HUES64 (cell line): Measurements from ENCODE around the gene MMP25.

Source experiments
- H3K27ac ChIP-seq: 2 replicates; pipeline ENCODE4 v1.7.0; 2013; ENCODE audit warnings: low read depth, low read length, inconsistent platforms
- H3K27me3 ChIP-seq: 2 replicates; pipeline ENCODE4 v1.6.1; 2013; ENCODE audit warnings: mild to moderate bottlenecking, low read length; ENCODE audit not compliant: insufficient read depth
- H3K36me3 ChIP-seq: 2 replicates; pipeline ENCODE4 v1.6.1; 2013; ENCODE audit warnings: mild to moderate bottlenecking, low read length; ENCODE audit not compliant: insufficient read depth
- H3K4me1 ChIP-seq: 2 replicates; pipeline ENCODE4 v1.6.1; 2013; ENCODE audit warnings: mild to moderate bottlenecking, low read length, moderate library complexity; ENCODE audit not compliant: insufficient read depth
- H3K4me3 ChIP-seq: 2 replicates; pipeline ENCODE4 v1.5.1; 2013; ENCODE audit warnings: mild to moderate bottlenecking, low read length, moderate library complexity
- H3K9ac ChIP-seq: 2 replicates; pipeline ENCODE4 v1.6.1; 2013; ENCODE audit warnings: mild to moderate bottlenecking, low read depth, low read length
- H3K9me3 ChIP-seq: 2 replicates; pipeline ENCODE4 v1.6.1; 2013; ENCODE audit warnings: low read depth, low read length; ENCODE audit not compliant: insufficient read depth
- WGBS: fragments of 150-250, 120-280 bp; methylation state at CpG from one replicate; pipeline ENCODE4 v1.1.7; 2013; ENCODE audit warnings: missing lambda C conversion rate; 5-methylcytosine and 5-hydroxymethylcytosine counted together

The MMP25 gene

GRCh38 chr16:3035972-3036725 is 10.2 kb upstream of the MMP25 start:
- Histone ChIP-seq H3K4me1 (peaks cover 5% of the 10 kb centered on the region; the same call in 1 of the 2 replicates), H3K9me3 (no peaks in the 10 kb centered on the region), H3K4me3 (peak overlapping the region; percentile 63), H3K9ac (peak overlapping the region; percentile 38; the same call in 1 of the 2 replicates), H3K27ac (no peak overlapping the region), H3K36me3 (no peaks in the 10 kb centered on the region), H3K27me3 (peaks cover 51% of the 10 kb centered on the region)
- 9% methylated on average over 40 of the region's 40 CpGs for WGBS

- H3K9ac ChIP-seq: peak within 1 kb of the TSS; percentile 38; the same call in 1 of the 2 replicates
- no peak within 1 kb of the TSS for H3K27ac ChIP-seq
- no peaks in the 10 kb centered on the region for H3K36me3 ChIP-seq
- H3K4me3 ChIP-seq: peak within 1 kb of the TSS; percentile 63
- 9% methylated on average over 44 of the region's 44 CpGs for WGBS
- H3K4me1 ChIP-seq: peaks cover 5% of the 10 kb centered on the region; the same call in 1 of the 2 replicates
- H3K9me3 ChIP-seq: no peaks in the 10 kb centered on the region
- peaks cover 53% of the 10 kb centered on the region for H3K27me3 ChIP-seq
Measured at GRCh38 chr16:3036726-3037315, 9.5 kb upstream of the MMP25 start, which contains the start of gene BICDL2. TSS of gene BICDL2 (minus strand) at chr16:3036944. CDS start at chr16:3035496, 1,448 bp downstream.

GRCh38 chr16:3038256-3038655 is 8.1 kb upstream of the MMP25 start:
- Histone ChIP-seq H3K4me1 (peaks cover 5% of the 10 kb centered on the region; the same call in 1 of the 2 replicates), H3K9ac (peak overlapping the region; percentile 14; the same call in 1 of the 2 replicates), H3K27me3 (peaks cover 58% of the 10 kb centered on the region), H3K4me3 (no peak overlapping the region), H3K36me3 (no peaks in the 10 kb centered on the region), H3K27ac (peak overlapping the region; percentile 52; the same call in 1 of the 2 replicates), H3K9me3 (no peaks in the 10 kb centered on the region)
- 68% methylated on average over 11 of the region's 11 CpGs for WGBS

- WGBS: 91% methylated on average over 5 of the region's 5 CpGs
- H3K9ac ChIP-seq: no peak overlapping the region
- H3K4me1 ChIP-seq: peaks cover 5% of the 10 kb centered on the region; the same call in 1 of the 2 replicates
- no peak overlapping the region for H3K4me3 ChIP-seq
- H3K27ac ChIP-seq: no peak overlapping the region; the same call in 1 of the 2 replicates
- peaks cover 63% of the 10 kb centered on the region for H3K27me3 ChIP-seq
- H3K9me3 ChIP-seq: no peaks in the 10 kb centered on the region
- H3K36me3 ChIP-seq: no peaks in the 10 kb centered on the region
Measured at GRCh38 chr16:3038896-3039295, 7.5 kb upstream of the MMP25 start.

- H3K27ac ChIP-seq: no peak overlapping the region
- WGBS: 93% methylated on average over 2 of the region's 3 CpGs
- peaks cover 5% of the 10 kb centered on the region; the same call in 1 of the 2 replicates for H3K4me1 ChIP-seq
- H3K36me3 ChIP-seq: no peaks in the 10 kb centered on the region
- no peaks in the 10 kb centered on the region for H3K9me3 ChIP-seq
- peaks cover 67% of the 10 kb centered on the region for H3K27me3 ChIP-seq
- H3K4me3 ChIP-seq: no peak overlapping the region
- H3K9ac ChIP-seq: no peak overlapping the region
Measured at GRCh38 chr16:3042376-3042775, 4.0 kb upstream of the MMP25 start.

GRCh38 chr16:3044708-3045107 is 1.7 kb upstream of the MMP25 start:
- no peak overlapping the region for H3K27ac ChIP-seq
- H3K36me3 ChIP-seq: no peaks in the 10 kb centered on the region
- WGBS: 93% methylated on average over 5 of the region's 6 CpGs
- peak overlapping the region; percentile 82; the same call in 1 of the 2 replicates for H3K4me3 ChIP-seq
- no peak overlapping the region for H3K9ac ChIP-seq
- H3K27me3 ChIP-seq: peaks cover 65% of the 10 kb centered on the region
- no peaks in the 10 kb centered on the region for H3K9me3 ChIP-seq
- H3K4me1 ChIP-seq: no peaks in the 10 kb centered on the region

GRCh38 chr16:3046641-3047386 is 453 bp downstream of the MMP25 start:
- Histone ChIP-seq H3K36me3 (no peaks in the 10 kb centered on the region), H3K4me1 (no peaks in the 10 kb centered on the region), H3K9me3 (no peaks in the 10 kb centered on the region), H3K27ac (no peak overlapping the region), H3K9ac (peak overlapping the region; percentile 68), H3K4me3 (peak overlapping the region; percentile 82), H3K27me3 (peaks cover 77% of the 10 kb centered on the region)
- 2% methylated on average over 54 of the region's 54 CpGs for WGBS

- Histone ChIP-seq H3K36me3 (no peaks in the 10 kb centered on the region), H3K9ac (peak overlapping the region; percentile 68; the same call in 1 of the 2 replicates), H3K4me3 (peak overlapping the region; percentile 82), H3K27ac (no peak overlapping the region), H3K27me3 (peaks cover 77% of the 10 kb centered on the region), H3K4me1 (no peaks in the 10 kb centered on the region), H3K9me3 (no peaks in the 10 kb centered on the region)
- 26% methylated on average over 13 of the region's 13 CpGs for WGBS
Measured at GRCh38 chr16:3047387-3047720, 993 bp downstream of the MMP25 start.

GRCh38 chr16:3049921-3050481 is 3.6 kb downstream of the MMP25 start:
- Histone ChIP-seq H3K27me3 (peaks cover 55% of the 10 kb centered on the region), H3K9me3 (no peaks in the 10 kb centered on the region), H3K4me1 (no peaks in the 10 kb centered on the region), H3K9ac (no peak overlapping the region), H3K36me3 (no peaks in the 10 kb centered on the region; the same call in 1 of the 2 replicates), H3K27ac (no peak overlapping the region), H3K4me3 (no peak overlapping the region)
- 89% methylated on average over 26 of the region's 26 CpGs for WGBS

- no peaks in the 10 kb centered on the region for H3K4me1 ChIP-seq
- no peaks in the 10 kb centered on the region; the same call in 1 of the 2 replicates for H3K36me3 ChIP-seq
- H3K27me3 ChIP-seq: peaks cover 51% of the 10 kb centered on the region
- H3K9ac ChIP-seq: no peak overlapping the region
- H3K9me3 ChIP-seq: no peaks in the 10 kb centered on the region
- no peak overlapping the region for H3K27ac ChIP-seq
- H3K4me3 ChIP-seq: no peak overlapping the region
- 96% methylated on average over 5 of the region's 5 CpGs for WGBS
Measured at GRCh38 chr16:3050487-3050886, 4.1 kb downstream of the MMP25 start.
